ENCODE measurements around the gene ALS2CL. TPM values are rescaled to one million over a fixed set of nuclear protein-coding genes. Genes with fewer than 3 reads are reported as not detected.

Gene ALS2CL
- total RNA-seq, 1 experiment from 2014 or later = 16.4 TPM

GRCh38 chr3:46655271-46655670, 38.2 kb downstream of the ALS2CL start:
- H3K4me1 ChIP-seq (ENCODE audit: control insufficient read depth in 1 of 2, insufficient read depth in 2 of 2, low read length in 2 of 2) = peaks cover 0 to 11% of the 10 kb centered on the region in 2 experiments; a peak in 2 of 4 replicates
- no peaks in the 10 kb centered on the region for H3K27me3 ChIP-seq (ENCODE audit: insufficient read depth, low read length)
- intact Hi-C loops (cut with micrococcal nuclease) = no loop called here
- no peaks in the 10 kb centered on the region for H3K9me2 ChIP-seq (ENCODE audit: insufficient read depth)
- TF ChIP-seq EGR1 (IDR thresholded peaks at IDR 0.05; ENCODE audit: low read depth) = no peak
- TF ChIP-seq ZNF274 (IDR thresholded peaks at IDR 0.05; ENCODE audit: low read depth, low read length) = no peak
- no peak for TF ChIP-seq MAX (IDR thresholded peaks at IDR 0.05)
- no peak for TF ChIP-seq ATF3 (IDR thresholded peaks at IDR 0.05)
- TF ChIP-seq RAD21 (IDR thresholded peaks at IDR 0.05; ENCODE audit: low read depth) = no peak
- no peak for TF ChIP-seq FOSL1 (IDR thresholded peaks at IDR 0.05; ENCODE audit: low read depth)
- TF ChIP-seq EZH2 (IDR thresholded peaks at IDR 0.05) = no peak
- H3K9me3 ChIP-seq (ENCODE audit: control insufficient read depth in 1 of 2, insufficient read depth in 1 of 2, low read depth in 1 of 2, low read length in 2 of 2) = no peaks in the 10 kb centered on the region
- no TSS peak for BruUV-seq (replicated peaks)
- DNase-seq (ENCODE audit: low read depth, low spot score) (no peak), ATAC-seq (no peak)
- no peak overlapping the region for H3K4me3 ChIP-seq (replicated peaks in 1 of 2; ENCODE audit: low read depth in 1 of 2, low read length in 2 of 2)
- H3K27ac ChIP-seq (ENCODE audit: low read depth, low read length) = no peak overlapping the region
- H3K9ac ChIP-seq (ENCODE audit: low read length) = no peak overlapping the region
- no peaks in the 10 kb centered on the region for H3K36me3 ChIP-seq (ENCODE audit: control insufficient read depth in 1 of 2, insufficient read depth in 2 of 2, low read length in 2 of 2)
- H2AFZ ChIP-seq (ENCODE audit: low read depth, low read length, poor library complexity, severe bottlenecking) = no peak overlapping the region
- RAD21 ChIA-PET (ENCODE audit: low non-redundant PET in 1 of 2, low total read pairs in 2 of 2, uncharacterized antibody in 2 of 2, unreplicated experiment in 2 of 2) = no interaction called here
- no peak overlapping the region for H3K4me2 ChIP-seq (ENCODE audit: low read length)
- no peaks in the 10 kb centered on the region for H4K20me1 ChIP-seq (ENCODE audit: insufficient read depth)
- POLR2A ChIA-PET = no interaction called here
- CTCF ChIA-PET = interaction anchor here (1.4 kb wide), 1 partner anchor 26 kb away, joined by 5 read pairs; no protein-coding TSS in a partner anchor
- H3K79me2 ChIP-seq (ENCODE audit: insufficient read depth, low read length) = no peaks in the 10 kb centered on the region

GRCh38 chr3:46651084-46651483, 42.4 kb downstream of the ALS2CL start:
- no peaks in the 10 kb centered on the region; a peak in 1 of 4 replicates for H3K9me3 ChIP-seq (ENCODE audit: control insufficient read depth in 1 of 2, insufficient read depth in 1 of 2, low read depth in 1 of 2, low read length in 2 of 2)
- H3K79me2 ChIP-seq (ENCODE audit: insufficient read depth, low read length) = no peaks in the 10 kb centered on the region
- intact Hi-C loops (cut with micrococcal nuclease) = no loop called here
- ChIA-PET RAD21 (ENCODE audit: low non-redundant PET in 1 of 2, low total read pairs in 2 of 2, uncharacterized antibody in 2 of 2, unreplicated experiment in 2 of 2) (no interaction called here), CTCF (no interaction called here), POLR2A (no interaction called here)
- H3K9me2 ChIP-seq (ENCODE audit: insufficient read depth) = no peaks in the 10 kb centered on the region
- H3K4me3 ChIP-seq (replicated peaks in 1 of 2; ENCODE audit: low read depth in 1 of 2, low read length in 2 of 2) = no peak overlapping the region
- no peaks in the 10 kb centered on the region; a peak in 1 of 4 replicates for H3K4me1 ChIP-seq (ENCODE audit: control insufficient read depth in 1 of 2, insufficient read depth in 2 of 2, low read length in 2 of 2)
- H3K9ac ChIP-seq (ENCODE audit: low read length) = no peak overlapping the region
- no TSS peak for BruUV-seq (replicated peaks)
- H3K36me3 ChIP-seq (ENCODE audit: control insufficient read depth in 1 of 2, insufficient read depth in 2 of 2, low read length in 2 of 2) = no peaks in the 10 kb centered on the region
- H3K4me2 ChIP-seq (ENCODE audit: low read length) = no peak overlapping the region
- no peak overlapping the region for H2AFZ ChIP-seq (ENCODE audit: low read depth, low read length, poor library complexity, severe bottlenecking)
- H4K20me1 ChIP-seq (ENCODE audit: insufficient read depth) = no peaks in the 10 kb centered on the region
- H3K27me3 ChIP-seq (ENCODE audit: insufficient read depth, low read length) = no peaks in the 10 kb centered on the region
- ATAC-seq (no peak), DNase-seq (ENCODE audit: low read depth, low spot score) (no peak)
- H3K27ac ChIP-seq (ENCODE audit: low read depth, low read length) = no peak overlapping the region
- TF ChIP-seq RAD21 (IDR thresholded peaks at IDR 0.05; ENCODE audit: low read depth) = no peak
- TF ChIP-seq ELF1 (IDR thresholded peaks at IDR 0.05; ENCODE audit: borderline replicate concordance, low read depth) = no peak
- TF ChIP-seq SIN3A (IDR thresholded peaks at IDR 0.05; ENCODE audit: low read depth) = no peak
- no peak for TF ChIP-seq CBX3 (IDR thresholded peaks at IDR 0.05; ENCODE audit: low read depth)
- no peak for TF ChIP-seq ATF3 (IDR thresholded peaks at IDR 0.05)
- no peak for TF ChIP-seq SP1 (IDR thresholded peaks at IDR 0.05; ENCODE audit: low read depth)
- no peak for TF ChIP-seq MAX (IDR thresholded peaks at IDR 0.05)
- no peak for TF ChIP-seq ZBTB33 (IDR thresholded peaks at IDR 0.05; ENCODE audit: extremely low read depth, insufficient replicate concordance, low read length)
- no peak for TF ChIP-seq EZH2phosphoT487 (IDR thresholded peaks at IDR 0.05; ENCODE audit: borderline replicate concordance)
- no peak for TF ChIP-seq POLR2A (IDR thresholded peaks at IDR 0.05; ENCODE audit: borderline replicate concordance, extremely low read depth, insufficient read depth, insufficient read length)
- no peak for TF ChIP-seq POLR2AphosphoS5 (IDR thresholded peaks at IDR 0.05; ENCODE audit: low read depth, low read length)
- TF ChIP-seq ZNF274 (IDR thresholded peaks at IDR 0.05; ENCODE audit: low read depth, low read length) = no peak
- TF ChIP-seq YY1 (IDR thresholded peaks at IDR 0.05; ENCODE audit: extremely low read depth, insufficient replicate concordance, low read depth, low read length) = no peak

All from HCT116 (cell line).